GM12874 (cell line): Measurements from ENCODE around the gene GCSAM.

Experiments used
- TF ChIP-seq, protein P1 (sequence below): IDR thresholded peaks from 2 replicates; pipeline ENCODE4 v1.5.1; 2011; ENCODE audit warnings: low read depth, mild to moderate bottlenecking, control low read depth, low read length, moderate library complexity; ENCODE audit not compliant: insufficient read depth

The GCSAM gene

DNA sequence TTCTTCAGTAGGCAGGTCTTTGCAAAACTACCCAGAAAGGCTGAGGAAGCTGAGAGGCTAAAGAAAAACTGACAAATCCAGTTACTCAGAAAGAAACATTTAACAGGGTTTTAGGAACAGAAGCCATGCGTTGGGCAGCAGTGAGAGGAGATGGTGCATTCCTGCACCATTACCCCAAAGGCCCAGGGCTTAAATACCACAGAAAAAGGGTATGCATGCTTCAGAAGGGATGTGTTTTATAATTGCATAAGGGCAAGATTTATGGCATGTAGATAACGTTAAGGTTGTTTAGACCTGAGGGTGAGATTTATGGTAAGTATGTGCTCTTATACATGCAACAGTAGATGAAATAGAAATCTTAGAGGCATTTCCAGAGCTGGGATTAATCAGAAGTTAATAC, 36.9 kb downstream of the GCSAM start:
- TF ChIP-seq, protein P1, sequence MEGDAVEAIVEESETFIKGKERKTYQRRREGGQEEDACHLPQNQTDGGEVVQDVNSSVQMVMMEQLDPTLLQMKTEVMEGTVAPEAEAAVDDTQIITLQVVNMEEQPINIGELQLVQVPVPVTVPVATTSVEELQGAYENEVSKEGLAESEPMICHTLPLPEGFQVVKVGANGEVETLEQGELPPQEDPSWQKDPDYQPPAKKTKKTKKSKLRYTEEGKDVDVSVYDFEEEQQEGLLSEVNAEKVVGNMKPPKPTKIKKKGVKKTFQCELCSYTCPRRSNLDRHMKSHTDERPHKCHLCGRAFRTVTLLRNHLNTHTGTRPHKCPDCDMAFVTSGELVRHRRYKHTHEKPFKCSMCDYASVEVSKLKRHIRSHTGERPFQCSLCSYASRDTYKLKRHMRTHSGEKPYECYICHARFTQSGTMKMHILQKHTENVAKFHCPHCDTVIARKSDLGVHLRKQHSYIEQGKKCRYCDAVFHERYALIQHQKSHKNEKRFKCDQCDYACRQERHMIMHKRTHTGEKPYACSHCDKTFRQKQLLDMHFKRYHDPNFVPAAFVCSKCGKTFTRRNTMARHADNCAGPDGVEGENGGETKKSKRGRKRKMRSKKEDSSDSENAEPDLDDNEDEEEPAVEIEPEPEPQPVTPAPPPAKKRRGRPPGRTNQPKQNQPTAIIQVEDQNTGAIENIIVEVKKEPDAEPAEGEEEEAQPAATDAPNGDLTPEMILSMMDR: no peak

DNA sequence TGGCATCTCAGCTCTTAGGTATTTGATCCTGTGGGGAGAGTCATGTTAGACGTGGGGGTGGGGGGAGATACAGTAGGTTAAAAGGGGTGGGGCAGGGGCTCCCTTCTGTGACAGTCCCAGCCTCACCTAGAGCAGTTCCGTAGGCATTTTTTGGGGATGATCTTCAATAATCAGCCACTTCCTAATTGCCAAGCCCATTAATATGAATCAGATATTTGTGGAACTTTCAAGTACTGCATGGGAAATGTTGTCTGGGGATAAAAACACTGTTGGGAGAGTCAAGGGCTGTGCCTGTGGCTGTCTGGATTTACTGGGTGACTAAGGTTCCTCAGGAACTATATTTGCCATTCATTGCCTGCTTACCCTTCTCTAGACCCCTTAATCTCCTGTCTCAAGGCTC, 37.3 kb downstream of the GCSAM start:
- TF ChIP-seq, protein P1: no peak

DNA sequence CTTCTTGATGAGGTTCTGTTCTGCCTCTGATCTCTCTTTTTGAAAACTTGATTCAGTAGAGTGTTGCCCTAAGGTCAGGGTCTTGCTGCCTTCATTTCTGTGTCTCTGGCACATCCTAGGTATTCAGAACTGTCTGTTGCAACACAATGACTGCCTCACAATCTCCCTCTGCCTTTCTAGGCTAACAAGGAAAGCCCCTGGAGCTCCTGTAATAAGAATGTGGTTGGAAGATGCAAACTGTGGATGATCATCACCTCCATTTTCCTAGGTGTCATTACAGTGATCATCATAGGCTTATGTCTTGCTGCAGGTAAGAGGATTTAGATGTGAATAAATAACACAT, 39.9 kb downstream of the GCSAM start:
- TF ChIP-seq, protein P1: no peak

DNA sequence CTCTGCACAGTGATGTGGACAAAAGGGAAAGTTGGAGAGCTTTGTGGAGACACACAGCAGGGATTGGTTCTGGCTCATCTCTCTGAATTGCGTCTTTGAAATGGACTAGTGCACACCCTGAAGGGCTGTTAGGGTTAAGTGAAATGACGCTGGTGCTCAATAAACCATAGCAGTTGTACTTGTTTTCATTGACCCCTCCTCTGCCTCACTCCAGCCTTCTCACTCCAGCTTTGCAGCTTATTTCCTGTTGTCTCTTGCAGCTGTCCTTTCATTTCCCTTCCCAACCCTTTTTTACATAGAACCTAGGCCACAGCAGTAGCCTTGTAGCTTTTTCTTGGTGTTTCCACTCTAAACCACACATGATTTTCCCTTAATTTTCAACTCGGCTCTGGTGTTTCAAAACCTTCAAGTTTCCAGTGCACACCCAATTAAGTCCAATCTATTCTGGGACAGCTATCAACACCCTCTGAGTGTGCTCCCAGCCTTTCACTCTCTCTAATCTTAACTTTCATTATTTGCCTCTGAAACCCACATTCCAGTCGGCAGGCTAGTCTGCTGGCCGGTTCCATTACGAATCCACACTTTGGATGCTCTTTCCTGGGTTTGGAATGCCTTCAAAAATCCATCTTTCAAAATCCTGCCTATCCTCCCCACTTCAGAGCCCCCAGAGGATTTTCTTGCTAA, 40.4 kb downstream of the GCSAM start:
- TF ChIP-seq, protein P1: no peak

DNA sequence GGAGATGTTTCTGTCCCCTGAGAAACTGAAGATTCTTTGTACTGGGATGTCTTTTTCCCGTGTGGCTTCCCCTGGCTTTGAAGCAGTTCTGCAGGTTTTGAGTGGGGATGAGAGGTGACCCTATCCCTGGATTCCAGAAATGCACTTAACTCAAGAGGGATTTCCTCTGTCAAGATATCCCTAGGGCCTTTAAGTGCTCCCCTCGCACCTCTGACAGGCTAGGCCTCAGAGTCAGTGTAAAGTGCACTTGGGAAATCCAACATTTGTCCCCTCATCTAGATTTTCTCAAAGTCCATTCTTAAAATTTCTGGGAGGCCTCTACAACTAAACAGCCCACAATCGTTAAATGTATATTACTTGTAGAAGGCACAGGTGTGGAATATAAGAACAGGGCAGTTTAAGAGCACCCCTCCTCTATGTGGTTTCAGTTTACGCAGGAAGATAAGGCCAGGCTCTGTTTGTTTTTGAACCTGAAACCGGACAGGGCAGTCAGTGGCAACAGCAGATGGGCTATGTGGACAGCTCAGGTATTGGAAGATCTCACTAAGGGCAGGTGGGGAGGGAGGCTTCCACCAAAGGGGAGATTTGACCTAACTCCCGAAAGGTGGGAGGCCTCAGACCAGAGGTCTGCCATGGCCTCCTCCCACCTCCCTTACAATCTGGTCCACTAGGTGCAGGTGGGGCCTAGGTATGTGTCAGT, 42.0 kb downstream of the GCSAM start:
- TF ChIP-seq, protein P1: no peak

DNA sequence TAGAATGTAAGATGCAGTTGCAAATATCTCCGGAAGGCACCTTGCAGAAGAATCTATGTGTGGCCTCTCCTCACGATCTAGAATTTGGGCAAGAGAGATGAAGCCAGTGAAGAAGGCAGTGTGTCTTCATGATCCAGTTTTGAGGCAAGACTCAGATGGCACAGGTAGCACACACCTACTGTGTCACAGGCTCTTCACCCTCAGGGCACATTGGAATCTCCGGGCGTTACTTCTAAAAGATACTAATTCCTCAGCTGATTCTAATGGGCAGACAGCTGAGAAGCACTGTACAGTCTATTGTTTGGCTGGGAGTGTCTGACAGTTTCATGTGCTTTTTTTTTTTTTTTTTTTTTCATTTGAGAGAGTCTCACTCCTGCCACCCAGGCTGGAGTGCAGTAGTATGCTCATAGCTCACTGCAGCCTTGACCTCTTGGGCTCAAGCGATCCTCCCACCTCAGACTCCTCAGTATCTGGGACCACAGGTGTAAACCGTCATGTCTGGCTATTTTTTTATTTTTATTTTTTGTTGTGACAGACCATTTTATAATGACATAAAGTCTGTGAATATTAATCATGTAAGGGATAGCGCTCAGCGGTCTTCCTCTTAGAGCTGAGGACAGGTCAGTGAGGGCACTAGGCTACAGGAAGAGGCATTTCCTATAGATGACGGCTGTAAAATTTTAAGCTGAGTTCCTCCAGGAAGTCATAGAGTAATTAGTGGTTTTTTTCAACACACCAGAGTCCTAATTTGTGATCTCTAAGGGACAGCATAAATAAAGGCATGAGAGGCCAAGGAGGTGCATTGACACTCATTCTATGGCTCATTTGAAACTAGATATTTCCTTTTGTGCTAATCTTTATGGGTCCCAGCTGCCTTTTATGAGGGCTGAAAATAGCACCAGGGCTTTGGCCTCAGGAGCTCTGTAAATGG, 42.8 kb downstream of the GCSAM start:
- TF ChIP-seq, protein P1: no peak

DNA sequence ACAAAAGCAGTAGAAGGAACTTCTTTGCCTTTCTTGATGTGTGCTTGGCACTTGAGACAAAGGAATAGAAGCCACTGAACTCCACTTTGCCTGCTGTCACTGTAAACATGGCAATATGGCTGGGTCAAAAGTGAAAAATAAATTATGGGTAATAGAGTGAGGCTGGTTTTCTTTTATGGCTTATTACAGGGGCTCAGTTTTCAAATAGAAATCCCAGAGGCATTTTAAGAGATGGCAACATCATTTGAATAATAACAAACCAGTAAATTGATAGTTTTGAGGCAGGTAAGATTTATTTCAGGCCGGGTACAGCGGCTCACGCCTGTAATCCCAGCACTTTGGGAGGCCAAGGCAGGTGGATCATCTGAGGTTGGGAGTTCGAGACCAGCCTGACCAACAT, 44.1 kb downstream of the GCSAM start:
- TF ChIP-seq, protein P1: no peak
